ENCODE measurements around the gene NEK7. TPM values are rescaled to one million over a fixed set of nuclear protein-coding genes. Genes with fewer than 3 reads are reported as not detected.

NEK7 gene
- polyA plus RNA-seq, 1 donor from 2014 or later: 3.3 TPM

DNA sequence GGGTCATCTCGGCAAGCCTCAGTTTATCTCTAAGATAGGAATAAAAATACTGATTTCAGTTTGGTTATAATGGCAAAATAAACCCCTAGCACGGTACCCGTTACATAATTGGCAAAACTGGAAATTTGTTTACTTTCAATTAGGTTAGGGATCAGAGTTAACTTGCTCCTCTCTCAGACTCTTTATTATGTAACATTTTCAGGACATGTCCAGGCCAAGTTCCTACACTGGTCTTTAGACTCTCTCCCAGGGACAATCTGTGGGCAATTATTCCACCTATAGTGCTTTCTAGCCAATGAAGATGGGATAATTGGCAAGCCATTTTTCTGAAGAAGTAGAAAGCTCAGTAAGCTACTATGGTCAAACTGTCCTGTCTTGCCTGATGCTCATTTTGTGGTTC lies 189.4 kb downstream of the NEK7 start:
- Histone ChIP-seq H3K36me3 (ENCODE audit: insufficient read depth, low read length) (no peaks in the 10 kb centered on the region), H3K79me2 (replicated peaks; ENCODE audit: insufficient read depth, low read length) (no peaks in the 10 kb centered on the region), H3K4me3 (ENCODE audit: low read length) (no peak overlapping the region), H4K20me1 (ENCODE audit: insufficient read depth) (no peaks in the 10 kb centered on the region), H3K9me2 (ENCODE audit: insufficient read depth, low read length) (no peaks in the 10 kb centered on the region), H3K27me3 (ENCODE audit: insufficient read depth, low read depth, low read length) (no peaks in the 10 kb centered on the region), H3K27ac (ENCODE audit: low read length) (no peak overlapping the region), H3K9ac (ENCODE audit: low read length) (no peak overlapping the region), H3K9me3 (ENCODE audit: low read length) (no peaks in the 10 kb centered on the region), H3K4me2 (ENCODE audit: low read length) (no peak overlapping the region), H2AFZ (ENCODE audit: low read depth, low read length) (no peak overlapping the region), H3F3A (ENCODE audit: insufficient read depth, low read length, poor library complexity, severe bottlenecking) (no peaks in the 10 kb centered on the region)
- TF ChIP-seq MXI1 (conservative IDR thresholded peaks at IDR 0.05; ENCODE audit: poor library complexity, severe bottlenecking): no peak
- no peak for TF ChIP-seq SMC3 (conservative IDR thresholded peaks at IDR 0.05; ENCODE audit: poor library complexity)
- no peak for TF ChIP-seq EZH2 (IDR thresholded peaks at IDR 0.05; ENCODE audit: borderline replicate concordance, insufficient read depth, low read length, poor library complexity, severe bottlenecking)
- TF ChIP-seq EP300 (conservative IDR thresholded peaks at IDR 0.05; ENCODE audit: poor library complexity, severe bottlenecking): no peak
- TF ChIP-seq, protein P1, sequence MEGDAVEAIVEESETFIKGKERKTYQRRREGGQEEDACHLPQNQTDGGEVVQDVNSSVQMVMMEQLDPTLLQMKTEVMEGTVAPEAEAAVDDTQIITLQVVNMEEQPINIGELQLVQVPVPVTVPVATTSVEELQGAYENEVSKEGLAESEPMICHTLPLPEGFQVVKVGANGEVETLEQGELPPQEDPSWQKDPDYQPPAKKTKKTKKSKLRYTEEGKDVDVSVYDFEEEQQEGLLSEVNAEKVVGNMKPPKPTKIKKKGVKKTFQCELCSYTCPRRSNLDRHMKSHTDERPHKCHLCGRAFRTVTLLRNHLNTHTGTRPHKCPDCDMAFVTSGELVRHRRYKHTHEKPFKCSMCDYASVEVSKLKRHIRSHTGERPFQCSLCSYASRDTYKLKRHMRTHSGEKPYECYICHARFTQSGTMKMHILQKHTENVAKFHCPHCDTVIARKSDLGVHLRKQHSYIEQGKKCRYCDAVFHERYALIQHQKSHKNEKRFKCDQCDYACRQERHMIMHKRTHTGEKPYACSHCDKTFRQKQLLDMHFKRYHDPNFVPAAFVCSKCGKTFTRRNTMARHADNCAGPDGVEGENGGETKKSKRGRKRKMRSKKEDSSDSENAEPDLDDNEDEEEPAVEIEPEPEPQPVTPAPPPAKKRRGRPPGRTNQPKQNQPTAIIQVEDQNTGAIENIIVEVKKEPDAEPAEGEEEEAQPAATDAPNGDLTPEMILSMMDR (IDR thresholded peaks at IDR 0.05; ENCODE audit: poor library complexity, severe bottlenecking): no peak
- no peak for TF ChIP-seq TAF1 (IDR thresholded peaks at IDR 0.05; ENCODE audit: low read depth)
- TF ChIP-seq, protein P2, sequence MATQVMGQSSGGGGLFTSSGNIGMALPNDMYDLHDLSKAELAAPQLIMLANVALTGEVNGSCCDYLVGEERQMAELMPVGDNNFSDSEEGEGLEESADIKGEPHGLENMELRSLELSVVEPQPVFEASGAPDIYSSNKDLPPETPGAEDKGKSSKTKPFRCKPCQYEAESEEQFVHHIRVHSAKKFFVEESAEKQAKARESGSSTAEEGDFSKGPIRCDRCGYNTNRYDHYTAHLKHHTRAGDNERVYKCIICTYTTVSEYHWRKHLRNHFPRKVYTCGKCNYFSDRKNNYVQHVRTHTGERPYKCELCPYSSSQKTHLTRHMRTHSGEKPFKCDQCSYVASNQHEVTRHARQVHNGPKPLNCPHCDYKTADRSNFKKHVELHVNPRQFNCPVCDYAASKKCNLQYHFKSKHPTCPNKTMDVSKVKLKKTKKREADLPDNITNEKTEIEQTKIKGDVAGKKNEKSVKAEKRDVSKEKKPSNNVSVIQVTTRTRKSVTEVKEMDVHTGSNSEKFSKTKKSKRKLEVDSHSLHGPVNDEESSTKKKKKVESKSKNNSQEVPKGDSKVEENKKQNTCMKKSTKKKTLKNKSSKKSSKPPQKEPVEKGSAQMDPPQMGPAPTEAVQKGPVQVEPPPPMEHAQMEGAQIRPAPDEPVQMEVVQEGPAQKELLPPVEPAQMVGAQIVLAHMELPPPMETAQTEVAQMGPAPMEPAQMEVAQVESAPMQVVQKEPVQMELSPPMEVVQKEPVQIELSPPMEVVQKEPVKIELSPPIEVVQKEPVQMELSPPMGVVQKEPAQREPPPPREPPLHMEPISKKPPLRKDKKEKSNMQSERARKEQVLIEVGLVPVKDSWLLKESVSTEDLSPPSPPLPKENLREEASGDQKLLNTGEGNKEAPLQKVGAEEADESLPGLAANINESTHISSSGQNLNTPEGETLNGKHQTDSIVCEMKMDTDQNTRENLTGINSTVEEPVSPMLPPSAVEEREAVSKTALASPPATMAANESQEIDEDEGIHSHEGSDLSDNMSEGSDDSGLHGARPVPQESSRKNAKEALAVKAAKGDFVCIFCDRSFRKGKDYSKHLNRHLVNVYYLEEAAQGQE (IDR thresholded peaks at IDR 0.05; ENCODE audit: borderline replicate concordance): no peak
- TF ChIP-seq RAD21 (conservative IDR thresholded peaks at IDR 0.05): no peak
- no peak for TF ChIP-seq POLR2AphosphoS5 (IDR thresholded peaks at IDR 0.05)

DNA sequence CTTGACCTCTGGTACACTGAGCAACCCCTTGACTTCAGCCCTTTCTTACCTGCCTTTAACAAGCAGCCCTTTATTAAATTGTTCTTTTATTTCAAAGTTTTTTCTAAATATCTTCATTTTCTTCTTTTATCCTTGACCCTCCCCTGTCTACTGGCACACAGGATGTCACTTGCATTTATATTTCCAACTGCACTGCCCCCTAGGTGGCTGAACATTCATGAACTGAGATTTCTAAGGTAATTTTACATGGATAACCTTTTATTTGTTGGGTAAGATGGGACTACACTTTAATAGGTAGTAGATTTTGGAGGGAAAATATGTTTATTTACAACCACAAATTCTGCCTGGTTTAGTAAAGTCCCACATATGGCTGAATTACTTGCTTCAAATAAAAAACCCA lies 193.7 kb downstream of the NEK7 start:
- no peaks in the 10 kb centered on the region for H3K36me3 ChIP-seq (ENCODE audit: insufficient read depth, low read length)
- no peaks in the 10 kb centered on the region for H3K79me2 ChIP-seq (replicated peaks; ENCODE audit: insufficient read depth, low read length)
- H3K9me3 ChIP-seq (ENCODE audit: low read length): no peaks in the 10 kb centered on the region
- H3K27ac ChIP-seq (ENCODE audit: low read length): no peak overlapping the region
- no peaks in the 10 kb centered on the region for H3K27me3 ChIP-seq (ENCODE audit: insufficient read depth, low read depth, low read length)
- no peak overlapping the region for H2AFZ ChIP-seq (ENCODE audit: low read depth, low read length)
- no peak overlapping the region for H3K4me3 ChIP-seq (ENCODE audit: low read length)
- no peaks in the 10 kb centered on the region for H3F3A ChIP-seq (ENCODE audit: insufficient read depth, low read length, poor library complexity, severe bottlenecking)
- no peaks in the 10 kb centered on the region for H3K9me2 ChIP-seq (ENCODE audit: insufficient read depth, low read length)
- H3K4me2 ChIP-seq (ENCODE audit: low read length): no peak overlapping the region
- no peaks in the 10 kb centered on the region for H4K20me1 ChIP-seq (ENCODE audit: insufficient read depth)
- H3K9ac ChIP-seq (ENCODE audit: low read length): no peak overlapping the region
- TF ChIP-seq, protein P2 (IDR thresholded peaks at IDR 0.05; ENCODE audit: borderline replicate concordance): no peak
- no peak for TF ChIP-seq MXI1 (conservative IDR thresholded peaks at IDR 0.05; ENCODE audit: poor library complexity, severe bottlenecking)
- no peak for TF ChIP-seq EZH2 (IDR thresholded peaks at IDR 0.05; ENCODE audit: borderline replicate concordance, insufficient read depth, low read length, poor library complexity, severe bottlenecking)
- no peak for TF ChIP-seq SMC3 (conservative IDR thresholded peaks at IDR 0.05; ENCODE audit: poor library complexity)
- TF ChIP-seq EP300 (conservative IDR thresholded peaks at IDR 0.05; ENCODE audit: poor library complexity, severe bottlenecking): no peak
- no peak for TF ChIP-seq TAF1 (IDR thresholded peaks at IDR 0.05; ENCODE audit: low read depth)
- no peak for TF ChIP-seq POLR2AphosphoS5 (IDR thresholded peaks at IDR 0.05)
- TF ChIP-seq, protein P1 (IDR thresholded peaks at IDR 0.05; ENCODE audit: poor library complexity, severe bottlenecking): no peak
- no peak for TF ChIP-seq RAD21 (conservative IDR thresholded peaks at IDR 0.05)

All from neural cell (in vitro differentiated cells).